K562 (cell line): ENCODE results near the gene THAP11. TPM values are rescaled to one million over a fixed set of nuclear protein-coding genes. Genes with fewer than 3 reads are reported as not detected.

Experiments
- BACH1 ChIP-seq: fragments of 200-800 bp; sonication (Bioruptor generic); IDR thresholded peaks from 2 replicates; pipeline ENCODE4 v1.6.1; 2016; ENCODE audit warnings: missing genetic modification characterization, missing compliant biosample characterization
- BCOR ChIP-seq: fragments of 450-650 bp; IDR thresholded peaks from 2 replicates; pipeline ENCODE4 v1.6.1; 2016
- CBX3 ChIP-seq, 2 experiments: IDR thresholded peaks; 1 replicate in 1 of 2; 2 replicates in 1 of 2; pipeline ENCODE4 v1.6.1; 2012; ENCODE audit warnings: inconsistent platforms in 2 of 2, low read length in 2 of 2, borderline replicate concordance in 1 of 2, control low read depth in 1 of 2
- GABPB1 ChIP-seq: sonication (generic); formaldehyde crosslinking; IDR thresholded peaks from 2 replicates; pipeline ENCODE4 v1.8.0; 2022; ENCODE audit warnings: mild to moderate bottlenecking, missing genetic modification reagents
- RBFOX2 ChIP-seq: fragments of 200-400 bp; formaldehyde crosslinking; IDR thresholded peaks from 2 replicates; pipeline ENCODE4 v1.6.1; 2017; ENCODE audit warnings: low read depth, mild to moderate bottlenecking, low read length, moderate library complexity
- RNF2 ChIP-seq: sonication (generic); IDR thresholded peaks from 2 replicates; pipeline ENCODE4 v1.6.1; 2016
- SIN3A ChIP-seq, 2 experiments: fragments of 150-350 bp in 1 of 2; IDR thresholded peaks; 2 replicates each; pipeline ENCODE4 v1.6.1; 2011 to 2016; ENCODE audit warnings: borderline replicate concordance in 2 of 2, low read depth in 2 of 2, low read length in 2 of 2, mild to moderate bottlenecking in 2 of 2, moderate library complexity in 2 of 2; ENCODE audit not compliant: control insufficient read depth in 1 of 2
- SIN3B ChIP-seq: fragments of 450-650 bp; IDR thresholded peaks from 2 replicates; pipeline ENCODE4 v1.6.1; 2017; ENCODE audit warnings: low read depth, mild to moderate bottlenecking, moderate library complexity
- SIX5 ChIP-seq, 2 experiments: IDR thresholded peaks; 2 replicates each; pipeline ENCODE4 v1.6.1; 2011; ENCODE audit warnings: low read length in 2 of 2, borderline replicate concordance in 1 of 2, low read depth in 1 of 2, mild to moderate bottlenecking in 1 of 2, moderate library complexity in 1 of 2; ENCODE audit not compliant: insufficient read depth in 1 of 2
- SRF ChIP-seq, 2 experiments: fragments of 250-450, 450-650 bp in 1 of 2; sonication (Bioruptor Pico) in 1 of 2; sonication (generic) in 1 of 2; formaldehyde crosslinking; IDR thresholded peaks; 2 replicates each; pipeline versions ENCODE4 v1.5.0 to v1.5.1; 2020 to 2022; ENCODE audit warnings: mild to moderate bottlenecking in 1 of 2, missing genetic modification reagents in 1 of 2
- TEAD4 ChIP-seq, 2 experiments: sonication (generic) in 1 of 2; formaldehyde crosslinking in 1 of 2; IDR thresholded peaks; 2 replicates each; pipeline versions ENCODE4 v1.6.1 to v1.8.0; 2012 to 2022; ENCODE audit warnings: borderline replicate concordance in 1 of 2, inconsistent platforms in 1 of 2, low read length in 1 of 2, mild to moderate bottlenecking in 1 of 2, missing genetic modification reagents in 1 of 2
- ZNF699 ChIP-seq: fragments of 250-450 bp; sonication (Bioruptor Pico); IDR thresholded peaks from 2 replicates; pipeline ENCODE4 v1.8.0; 2021; ENCODE audit warnings: mild to moderate bottlenecking, moderate library complexity; ENCODE audit not compliant: insufficient replicate concordance
- polyA plus RNA-seq, 8 experiments: library from polyadenylated mRNA; depleted of rRNA in 4 of 8; stranded (reverse) in 5 of 8; unstranded in 3 of 8; fragments of >200 nt; fragmentation: Nextera tagmentation in 2 of 8; fragmentation: Illumina TruSeq in 1 of 8; extraction: Ambion mirVana in 2 of 8; extraction: Trizol in 1 of 8; gene quantifications; 2 replicates each; pipeline versions ENCODE4 v1.2.1 to v1.2.3, GENCODE V29; 2011 to 2014; ENCODE audit warnings: inconsistent platforms in 1 of 8, missing spikeins in 1 of 8
- total RNA-seq, 7 experiments: library from RNA; depleted of rRNA in 6 of 7; stranded (reverse); fragments of >200 nt in 6 of 7; fragmentation: Illumina TruSeq in 2 of 7; extraction: Trizol in 2 of 7; gene quantifications; 2 replicates each; pipeline versions ENCODE4 v1.2.1 to v1.2.3, GENCODE V29; 2011 to 2021; ENCODE audit warnings: low replicate concordance in 1 of 7
- TF ChIP-seq, protein P1 (sequence below), 3 experiments: fragments of 200-800 bp in 1 of 3; fragments of 250-450 bp in 1 of 3; fragments of 450-650 bp in 1 of 3; sonication (Bioruptor Pico) in 1 of 3; sonication (Bioruptor generic) in 1 of 3; formaldehyde crosslinking in 1 of 3; IDR thresholded peaks; 2 replicates each; pipeline versions ENCODE4 v1.6.1 to v1.8.0; 2016 to 2022; ENCODE audit warnings: mild to moderate bottlenecking in 2 of 3, missing genetic modification characterization in 2 of 3, missing compliant biosample characterization in 1 of 3, moderate library complexity in 1 of 3
- TF ChIP-seq, protein P2 (sequence below): fragments of 250-450 bp; sonication (Bioruptor Pico); IDR thresholded peaks from 2 replicates; pipeline ENCODE4 v1.5.0; 2021
- TF ChIP-seq, protein P3 (sequence below): sonication (generic); formaldehyde crosslinking; IDR thresholded peaks from 2 replicates; pipeline ENCODE4 v1.8.0; 2022; ENCODE audit warnings: missing genetic modification reagents, mild to moderate bottlenecking, moderate library complexity, borderline replicate concordance
- TF ChIP-seq, protein P4 (sequence below): sonication (generic); formaldehyde crosslinking; IDR thresholded peaks from 2 replicates; pipeline ENCODE4 v1.8.0; 2023; ENCODE audit warnings: mild to moderate bottlenecking, missing genetic modification reagents

The THAP11 gene
- total and polyA plus RNA-seq, 9 of the 15 experiments (the other 6 are each of a cell fraction or from before 2014, with no cell fraction given), result 2.4 to 31.6 (median 21.4) TPM

DNA sequence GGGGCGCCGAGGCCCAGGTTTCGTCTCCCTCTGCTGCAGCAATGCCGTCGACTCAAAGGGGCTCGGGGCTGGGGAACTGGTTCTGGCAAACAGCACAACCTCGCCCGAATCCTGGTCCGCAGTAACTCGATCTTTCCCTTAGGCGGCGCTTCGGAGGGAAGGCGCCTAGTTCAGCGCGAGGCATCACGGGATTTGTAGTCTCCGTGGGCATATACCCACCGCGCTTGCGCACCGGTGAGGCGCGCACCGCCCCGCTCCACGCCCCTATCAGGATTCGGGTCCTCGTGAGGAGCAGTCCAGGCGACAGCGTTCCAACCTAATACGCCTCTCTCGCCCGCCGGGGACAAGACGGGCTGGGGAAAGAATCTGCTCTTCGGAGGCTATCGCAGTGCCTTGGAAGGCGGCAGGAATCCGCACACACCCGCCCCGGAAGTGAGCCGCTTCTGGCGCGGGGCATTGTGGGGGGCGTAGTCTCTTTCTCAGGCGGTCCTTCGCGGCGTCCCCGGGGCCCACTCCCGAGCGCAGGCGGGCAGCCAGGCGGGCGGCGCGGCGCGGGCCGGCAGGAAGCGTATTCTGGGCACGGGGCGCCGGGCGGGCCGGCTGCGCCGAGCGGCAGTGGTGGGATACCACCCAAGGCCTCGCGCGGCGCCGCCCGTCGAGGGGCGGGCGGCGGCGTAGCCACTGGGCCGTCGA lies at the start of gene THAP11 (continued):
- 0 out of 2 replicates have a peak, but pooled peaks have one; percentile 4 for TF ChIP-seq BACH1 (tag)
- peak; percentile 45; the same call in 1 of the 2 replicates for TF ChIP-seq TEAD4 (IDR thresholded peaks at IDR 0.05; ENCODE audit: low read length)
- TF ChIP-seq TEAD4 (CRISPR knock-in tag; IDR thresholded peaks at IDR 0.05; ENCODE audit: borderline replicate concordance), result no peak
- TF ChIP-seq, protein P1, sequence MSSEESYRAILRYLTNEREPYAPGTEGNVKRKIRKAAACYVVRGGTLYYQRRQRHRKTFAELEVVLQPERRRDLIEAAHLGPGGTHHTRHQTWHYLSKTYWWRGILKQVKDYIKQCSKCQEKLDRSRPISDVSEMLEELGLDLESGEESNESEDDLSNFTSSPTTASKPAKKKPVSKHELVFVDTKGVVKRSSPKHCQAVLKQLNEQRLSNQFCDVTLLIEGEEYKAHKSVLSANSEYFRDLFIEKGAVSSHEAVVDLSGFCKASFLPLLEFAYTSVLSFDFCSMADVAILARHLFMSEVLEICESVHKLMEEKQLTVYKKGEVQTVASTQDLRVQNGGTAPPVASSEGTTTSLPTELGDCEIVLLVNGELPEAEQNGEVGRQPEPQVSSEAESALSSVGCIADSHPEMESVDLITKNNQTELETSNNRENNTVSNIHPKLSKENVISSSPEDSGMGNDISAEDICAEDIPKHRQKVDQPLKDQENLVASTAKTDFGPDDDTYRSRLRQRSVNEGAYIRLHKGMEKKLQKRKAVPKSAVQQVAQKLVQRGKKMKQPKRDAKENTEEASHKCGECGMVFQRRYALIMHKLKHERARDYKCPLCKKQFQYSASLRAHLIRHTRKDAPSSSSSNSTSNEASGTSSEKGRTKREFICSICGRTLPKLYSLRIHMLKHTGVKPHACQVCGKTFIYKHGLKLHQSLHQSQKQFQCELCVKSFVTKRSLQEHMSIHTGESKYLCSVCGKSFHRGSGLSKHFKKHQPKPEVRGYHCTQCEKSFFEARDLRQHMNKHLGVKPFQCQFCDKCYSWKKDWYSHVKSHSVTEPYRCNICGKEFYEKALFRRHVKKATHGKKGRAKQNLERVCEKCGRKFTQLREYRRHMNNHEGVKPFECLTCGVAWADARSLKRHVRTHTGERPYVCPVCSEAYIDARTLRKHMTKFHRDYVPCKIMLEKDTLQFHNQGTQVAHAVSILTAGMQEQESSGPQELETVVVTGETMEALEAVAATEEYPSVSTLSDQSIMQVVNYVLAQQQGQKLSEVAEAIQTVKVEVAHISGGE (CRISPR knock-in tag; IDR thresholded peaks at IDR 0.05), result peak in 1 of 3 experiments; percentile 83; a peak in 2 of 6 replicates
- TF ChIP-seq, protein P2, sequence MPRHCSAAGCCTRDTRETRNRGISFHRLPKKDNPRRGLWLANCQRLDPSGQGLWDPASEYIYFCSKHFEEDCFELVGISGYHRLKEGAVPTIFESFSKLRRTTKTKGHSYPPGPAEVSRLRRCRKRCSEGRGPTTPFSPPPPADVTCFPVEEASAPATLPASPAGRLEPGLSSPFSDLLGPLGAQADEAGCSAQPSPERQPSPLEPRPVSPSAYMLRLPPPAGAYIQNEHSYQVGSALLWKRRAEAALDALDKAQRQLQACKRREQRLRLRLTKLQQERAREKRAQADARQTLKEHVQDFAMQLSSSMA (CRISPR knock-in tag), result peak; percentile 66; the same call in 1 of the 2 replicates
- peak in 1 of 2 experiments; percentile 87; a peak in 2 of 3 replicates for TF ChIP-seq CBX3 (IDR thresholded peaks at IDR 0.05; ENCODE audit: borderline replicate concordance in 1 of 2, low read length in 2 of 2)
- peak; percentile 97 for TF ChIP-seq GABPB1 (CRISPR knock-in tag)
- peak; percentile 70 for TF ChIP-seq RNF2
- TF ChIP-seq SIX5 (IDR thresholded peaks at IDR 0.05; ENCODE audit: borderline replicate concordance in 1 of 2, insufficient read depth in 1 of 2, low read depth in 1 of 2, low read length in 2 of 2), result peak; percentile 87
- TF ChIP-seq, protein P3, sequence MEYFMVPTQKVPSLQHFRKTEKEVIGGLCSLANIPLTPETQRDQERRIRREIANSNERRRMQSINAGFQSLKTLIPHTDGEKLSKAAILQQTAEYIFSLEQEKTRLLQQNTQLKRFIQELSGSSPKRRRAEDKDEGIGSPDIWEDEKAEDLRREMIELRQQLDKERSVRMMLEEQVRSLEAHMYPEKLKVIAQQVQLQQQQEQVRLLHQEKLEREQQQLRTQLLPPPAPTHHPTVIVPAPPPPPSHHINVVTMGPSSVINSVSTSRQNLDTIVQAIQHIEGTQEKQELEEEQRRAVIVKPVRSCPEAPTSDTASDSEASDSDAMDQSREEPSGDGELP, result peak; percentile 77; the same call in 1 of the 2 replicates
- TF ChIP-seq SRF (CRISPR knock-in tag; IDR thresholded peaks at IDR 0.05), result peak in 1 of 2 experiments; percentile 86; a peak in 2 of 4 replicates
- TF ChIP-seq BCOR, result no peak
- peak; percentile 22 to 71; a peak in 1 of 4 replicates for TF ChIP-seq SIN3A (IDR thresholded peaks at IDR 0.05; ENCODE audit: borderline replicate concordance in 2 of 2, control insufficient read depth in 1 of 2, low read depth in 2 of 2, low read length in 2 of 2)
- TF ChIP-seq RBFOX2, result peak; percentile 89
- peak; percentile 71 for TF ChIP-seq SIN3B
- TF ChIP-seq, protein P4, sequence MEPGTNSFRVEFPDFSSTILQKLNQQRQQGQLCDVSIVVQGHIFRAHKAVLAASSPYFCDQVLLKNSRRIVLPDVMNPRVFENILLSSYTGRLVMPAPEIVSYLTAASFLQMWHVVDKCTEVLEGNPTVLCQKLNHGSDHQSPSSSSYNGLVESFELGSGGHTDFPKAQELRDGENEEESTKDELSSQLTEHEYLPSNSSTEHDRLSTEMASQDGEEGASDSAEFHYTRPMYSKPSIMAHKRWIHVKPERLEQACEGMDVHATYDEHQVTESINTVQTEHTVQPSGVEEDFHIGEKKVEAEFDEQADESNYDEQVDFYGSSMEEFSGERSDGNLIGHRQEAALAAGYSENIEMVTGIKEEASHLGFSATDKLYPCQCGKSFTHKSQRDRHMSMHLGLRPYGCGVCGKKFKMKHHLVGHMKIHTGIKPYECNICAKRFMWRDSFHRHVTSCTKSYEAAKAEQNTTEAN, result peak; percentile 65; the same call in 1 of the 2 replicates
- no peak for TF ChIP-seq ZNF699 (CRISPR knock-in tag)
